Nephron progenitor cell (in vitro differentiated cells): ENCODE data around the gene KCNJ2.
A peak's percentile ranks its signal among the peaks of the same experiment; 100 is the strongest.

Experiments
- DNase-seq: peaks from one replicate; pipeline ENCODE4 v3.0.0; 2021
- H3K27ac Mint-ChIP-seq: 2 replicates; pipeline ENCODE4 v1.8.0; 2021; ENCODE audit warnings: mild to moderate bottlenecking, moderate library complexity, mixed read lengths
- H3K27me3 Mint-ChIP-seq: 2 replicates; pipeline ENCODE4 v1.8.0; 2021; ENCODE audit warnings: mild to moderate bottlenecking, low read depth, mixed read lengths; ENCODE audit not compliant: poor library complexity
- H3K36me3 Mint-ChIP-seq: 2 replicates; pipeline ENCODE4 v1.8.0; 2021; ENCODE audit warnings: low read depth, mixed read lengths
- H3K4me1 Mint-ChIP-seq: 2 replicates; pipeline ENCODE4 v1.8.0; 2021; ENCODE audit warnings: mixed read lengths
- H3K4me3 Mint-ChIP-seq: 2 replicates; pipeline ENCODE4 v1.8.0; 2021; ENCODE audit warnings: mild to moderate bottlenecking, moderate library complexity, mixed read lengths
- H3K9me3 Mint-ChIP-seq: 2 replicates; pipeline ENCODE4 v1.8.0; 2021; ENCODE audit warnings: mild to moderate bottlenecking, moderate library complexity, mixed read lengths
- TF ChIP-seq, protein P1 (sequence below): fragments of 200-600 bp; sonication (generic); IDR thresholded peaks from 2 replicates; pipeline ENCODE4 v1.5.0; 2021; ENCODE audit warnings: antibody characterized with exemption

The KCNJ2 gene

GRCh38 chr17:70144260-70144846 lies 25.0 kb upstream of the KCNJ2 start:
- H3K27ac Mint-ChIP-seq: no peak overlapping the region
- TF ChIP-seq, protein P1, sequence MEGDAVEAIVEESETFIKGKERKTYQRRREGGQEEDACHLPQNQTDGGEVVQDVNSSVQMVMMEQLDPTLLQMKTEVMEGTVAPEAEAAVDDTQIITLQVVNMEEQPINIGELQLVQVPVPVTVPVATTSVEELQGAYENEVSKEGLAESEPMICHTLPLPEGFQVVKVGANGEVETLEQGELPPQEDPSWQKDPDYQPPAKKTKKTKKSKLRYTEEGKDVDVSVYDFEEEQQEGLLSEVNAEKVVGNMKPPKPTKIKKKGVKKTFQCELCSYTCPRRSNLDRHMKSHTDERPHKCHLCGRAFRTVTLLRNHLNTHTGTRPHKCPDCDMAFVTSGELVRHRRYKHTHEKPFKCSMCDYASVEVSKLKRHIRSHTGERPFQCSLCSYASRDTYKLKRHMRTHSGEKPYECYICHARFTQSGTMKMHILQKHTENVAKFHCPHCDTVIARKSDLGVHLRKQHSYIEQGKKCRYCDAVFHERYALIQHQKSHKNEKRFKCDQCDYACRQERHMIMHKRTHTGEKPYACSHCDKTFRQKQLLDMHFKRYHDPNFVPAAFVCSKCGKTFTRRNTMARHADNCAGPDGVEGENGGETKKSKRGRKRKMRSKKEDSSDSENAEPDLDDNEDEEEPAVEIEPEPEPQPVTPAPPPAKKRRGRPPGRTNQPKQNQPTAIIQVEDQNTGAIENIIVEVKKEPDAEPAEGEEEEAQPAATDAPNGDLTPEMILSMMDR: peak; percentile 69
- H3K4me1 Mint-ChIP-seq: peaks cover 3% of the 10 kb centered on the region
- no peak for DNase-seq
- peaks cover 7% of the 10 kb centered on the region for H3K27me3 Mint-ChIP-seq
- H3K4me3 Mint-ChIP-seq: no peak overlapping the region
- H3K36me3 Mint-ChIP-seq: no peaks in the 10 kb centered on the region
- H3K9me3 Mint-ChIP-seq: no peaks in the 10 kb centered on the region

GRCh38 chr17:70153210-70153609 lies 16.1 kb upstream of the KCNJ2 start:
- H3K27me3 Mint-ChIP-seq: peaks cover 2% of the 10 kb centered on the region
- DNase-seq: no peak
- no peaks in the 10 kb centered on the region for H3K36me3 Mint-ChIP-seq
- no peak overlapping the region for H3K27ac Mint-ChIP-seq
- no peak overlapping the region for H3K4me3 Mint-ChIP-seq
- peaks cover 6% of the 10 kb centered on the region for H3K4me1 Mint-ChIP-seq
- TF ChIP-seq, protein P1: no peak
- H3K9me3 Mint-ChIP-seq: no peaks in the 10 kb centered on the region

DNA sequence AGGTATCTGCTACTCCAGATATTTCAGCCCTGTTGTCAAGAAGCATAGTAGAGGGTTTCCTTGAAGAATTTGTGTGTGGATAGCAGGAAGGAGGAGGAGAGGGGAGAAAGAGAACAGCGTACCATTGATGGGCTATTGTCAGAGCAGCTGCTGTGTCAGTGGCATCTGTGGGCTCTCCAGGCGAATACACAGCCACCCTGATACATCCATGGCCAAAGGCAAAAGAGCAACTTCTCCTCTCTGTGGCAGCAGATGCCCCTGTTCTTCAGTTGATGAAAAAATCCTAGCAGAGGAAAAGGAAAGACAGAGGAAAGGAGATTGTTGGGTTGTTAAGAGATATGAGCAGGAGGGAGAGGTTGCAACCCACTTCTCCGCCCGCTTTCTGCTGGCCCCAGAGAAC lies 12.2 kb upstream of the KCNJ2 start:
- Mint-ChIP-seq H3K4me3 (no peak overlapping the region), H3K4me1 (peaks cover 13% of the 10 kb centered on the region), H3K36me3 (no peaks in the 10 kb centered on the region)

GRCh38 chr17:70158180-70158579 lies 11.2 kb upstream of the KCNJ2 start:
- Mint-ChIP-seq H3K36me3 (no peaks in the 10 kb centered on the region), H3K9me3 (no peaks in the 10 kb centered on the region), H3K4me1 (peaks cover 13% of the 10 kb centered on the region), H3K27ac (no peak overlapping the region), H3K27me3 (no peaks in the 10 kb centered on the region), H3K4me3 (no peak overlapping the region)
- DNase-seq: no peak
- TF ChIP-seq, protein P1: no peak

More for the DNA sequence above, 12.2 kb upstream of the KCNJ2 start:
- TF ChIP-seq, protein P1: no peak
- Mint-ChIP-seq H3K27ac (no peak overlapping the region), H3K9me3 (no peaks in the 10 kb centered on the region), H3K27me3 (no peaks in the 10 kb centered on the region)
- DNase-seq: no peak

- Mint-ChIP-seq H3K4me1 (peaks cover 13% of the 10 kb centered on the region), H3K4me3 (no peak overlapping the region), H3K27me3 (no peaks in the 10 kb centered on the region), H3K36me3 (no peaks in the 10 kb centered on the region), H3K27ac (no peak overlapping the region), H3K9me3 (no peaks in the 10 kb centered on the region)
- TF ChIP-seq, protein P1: no peak
- DNase-seq: no peak
Observed at GRCh38 chr17:70158591-70158990, 10.7 kb upstream of the KCNJ2 start.

DNA sequence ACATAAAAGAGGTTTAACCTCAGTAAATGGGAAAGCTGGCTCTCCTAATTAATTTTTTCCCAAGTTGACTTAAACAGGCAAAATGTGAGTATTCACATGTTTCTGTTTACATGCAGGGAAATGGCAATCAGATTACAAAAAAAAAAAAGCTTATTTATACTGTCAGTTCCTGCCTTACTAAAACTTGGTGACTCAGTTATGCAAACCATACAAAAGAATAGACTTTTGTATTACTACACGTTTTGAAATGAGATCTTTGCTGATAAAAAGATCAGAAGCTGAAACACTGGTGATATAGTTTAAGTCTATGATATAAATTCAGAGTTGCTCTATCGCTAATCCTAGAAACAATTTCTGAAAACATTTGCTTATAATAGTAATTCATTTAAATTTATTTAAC lies 9.4 kb upstream of the KCNJ2 start:
- Mint-ChIP-seq H3K4me1 (peaks cover 13% of the 10 kb centered on the region), H3K36me3 (no peaks in the 10 kb centered on the region), H3K4me3 (no peak overlapping the region), H3K27me3 (no peaks in the 10 kb centered on the region), H3K27ac (no peak overlapping the region), H3K9me3 (peaks cover 6% of the 10 kb centered on the region)
- TF ChIP-seq, protein P1: no peak
- DNase-seq: no peak
